ENCODE results near the gene ERC2.

GRCh38 chr3:56282341-56282740 is 185.9 kb downstream of the ERC2 start:
- TF ChIP-seq ZNF484 (CRISPR knock-in tag; IDR thresholded peaks at IDR 0.05; ENCODE audit: borderline replicate concordance, low read depth) (no peak), HNRNPH1 (optimal IDR thresholded peaks at IDR 0.05; ENCODE audit: low read depth, low read length) (no peak), ZNF292 (CRISPR knock-in tag; IDR thresholded peaks at IDR 0.05; ENCODE audit: borderline replicate concordance, low read depth) (no peak), MED1 (CRISPR knock-in tag; IDR thresholded peaks at IDR 0.05) (no peak), JUN (CRISPR knock-in tag; IDR thresholded peaks at IDR 0.05) (no peak), MAX (IDR thresholded peaks at IDR 0.05) (no peak), ZFX (CRISPR knock-in tag; IDR thresholded peaks at IDR 0.05; ENCODE audit: low read depth) (no peak)
